HG03066 (cell line): ENCODE data around the gene BNIP5.

Source experiments
- ATAC-seq: cut with Tn5 transposase; IDR thresholded peaks from one replicate; pipeline ENCODE4 v1.9.1; 2021; ENCODE audit warnings: low read depth; ENCODE audit not compliant: unreplicated experiment

Gene BNIP5

GRCh38 chr6:36301781-36302180, 34.9 kb downstream of the BNIP5 start:
- no peak for ATAC-seq

DNA sequence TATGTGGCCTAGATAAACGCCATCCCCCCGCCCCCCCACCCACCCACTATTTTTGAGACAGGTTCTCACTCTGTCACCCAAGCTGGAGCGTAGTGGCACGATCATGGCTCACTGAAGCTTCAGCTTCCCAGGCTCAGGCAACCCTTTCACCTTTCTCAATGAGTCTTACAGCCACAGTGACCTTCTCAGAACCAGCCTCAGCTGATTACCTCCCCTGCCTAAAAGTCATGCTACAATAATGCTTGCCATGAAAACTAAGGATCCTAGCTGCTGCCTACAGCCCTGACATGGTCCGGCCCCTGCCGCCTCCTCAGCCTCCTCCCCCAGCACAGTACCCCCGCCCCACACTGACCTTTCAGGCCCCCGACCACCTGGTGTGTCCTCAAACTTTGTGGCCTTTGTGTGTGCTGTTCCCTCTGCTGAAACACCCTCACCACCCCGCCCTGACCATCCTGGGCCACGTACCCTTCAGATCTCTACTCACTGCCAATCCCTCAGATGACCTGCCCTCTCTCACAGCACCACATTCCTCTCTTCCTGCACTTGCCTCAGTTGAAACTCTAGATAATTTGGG, 35.5 kb downstream of the BNIP5 start:
- ATAC-seq: no peak

DNA sequence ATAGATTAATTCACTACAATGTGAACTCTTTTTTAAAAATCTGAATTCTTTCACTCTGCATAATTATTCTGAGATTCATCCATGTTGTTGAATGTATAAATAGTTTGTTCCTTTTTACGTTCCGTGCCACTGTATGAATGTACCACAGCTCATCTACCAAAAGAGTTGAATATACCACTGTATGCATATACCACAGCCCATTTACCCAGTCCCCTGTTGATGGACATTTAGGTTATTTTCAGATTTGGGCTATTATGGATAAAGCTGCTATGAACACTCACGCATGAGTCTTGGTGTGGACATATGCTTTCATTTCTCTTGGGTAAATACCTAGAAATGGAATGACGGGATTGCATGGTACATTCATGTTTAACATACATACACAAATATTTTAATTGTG, 38.7 kb downstream of the BNIP5 start:
- no peak for ATAC-seq

- no peak for ATAC-seq
Measured at GRCh38 chr6:36297511-36297910, 39.2 kb downstream of the BNIP5 start.

GRCh38 chr6:36297051-36297450, 39.6 kb downstream of the BNIP5 start:
- no peak for ATAC-seq

- ATAC-seq: no peak
Measured at GRCh38 chr6:36296240-36296639, 40.4 kb downstream of the BNIP5 start.

DNA sequence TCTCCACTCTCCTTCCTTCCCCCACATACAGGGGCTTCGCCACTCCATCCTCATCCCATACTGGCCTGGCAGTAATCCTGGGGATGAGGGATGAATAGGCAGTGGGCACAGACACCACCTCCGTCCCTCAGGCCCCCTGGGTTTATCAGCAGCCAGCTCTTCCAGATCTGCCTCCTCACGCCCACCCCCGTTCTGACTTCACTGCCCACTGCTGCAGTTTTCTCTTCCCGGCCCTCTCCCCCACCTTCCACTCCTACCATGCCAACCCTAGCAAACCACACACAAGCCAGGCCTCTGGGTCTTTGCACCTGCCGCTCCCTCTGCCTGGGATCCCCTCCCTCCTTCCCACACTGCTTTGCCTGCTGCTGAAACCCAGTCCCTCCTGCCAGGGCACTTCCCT, 44.5 kb downstream of the BNIP5 start:
- ATAC-seq: no peak

DNA sequence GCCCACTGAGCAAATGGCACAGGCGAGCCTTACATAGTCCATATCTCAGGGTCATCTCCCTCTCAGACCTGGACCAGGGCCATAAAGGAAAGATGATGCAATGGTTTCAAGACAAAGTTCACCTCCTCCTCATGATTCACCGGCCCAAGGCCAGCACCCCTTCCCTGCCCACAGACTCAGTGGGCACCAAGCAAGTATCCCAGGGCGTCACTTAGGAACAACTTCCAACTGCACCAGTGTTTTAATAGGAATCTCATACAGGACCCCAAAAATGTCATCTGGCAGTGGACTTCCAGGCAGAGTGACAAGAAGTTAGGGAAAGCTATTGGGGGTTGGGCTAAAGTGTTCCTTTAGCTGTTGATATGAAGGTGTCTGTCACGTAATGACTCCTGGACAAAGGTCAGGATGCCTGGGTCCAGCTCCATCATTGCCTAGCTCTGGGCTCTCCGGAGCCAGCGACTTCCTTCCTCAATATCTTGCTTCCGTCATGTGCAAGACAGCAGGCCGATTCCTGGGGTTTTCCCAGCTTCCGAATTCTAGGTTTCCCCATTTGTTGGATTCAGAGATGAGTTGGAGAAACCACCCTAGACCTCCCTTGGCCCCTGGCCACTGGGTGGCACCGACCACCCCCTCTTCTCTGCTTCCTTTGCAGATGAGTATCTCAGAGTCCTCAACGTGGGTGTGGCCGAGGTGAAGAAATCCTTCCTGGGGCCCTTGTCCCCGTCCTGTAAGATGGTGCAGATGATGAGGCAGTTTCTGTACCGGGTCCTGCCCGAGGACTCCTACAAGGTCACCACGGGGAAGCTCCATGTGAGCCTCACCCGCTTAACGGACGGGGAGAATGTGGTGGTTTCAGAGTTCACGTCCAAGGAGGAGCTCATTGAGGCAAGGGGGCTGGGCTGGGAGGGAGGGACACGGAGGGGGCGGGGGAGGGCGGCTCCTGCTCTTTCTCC, 45.7 kb downstream of the BNIP5 start:
- no peak for ATAC-seq

GRCh38 chr6:36289281-36289878, 47.3 kb downstream of the BNIP5 start:
- no peak for ATAC-seq

DNA sequence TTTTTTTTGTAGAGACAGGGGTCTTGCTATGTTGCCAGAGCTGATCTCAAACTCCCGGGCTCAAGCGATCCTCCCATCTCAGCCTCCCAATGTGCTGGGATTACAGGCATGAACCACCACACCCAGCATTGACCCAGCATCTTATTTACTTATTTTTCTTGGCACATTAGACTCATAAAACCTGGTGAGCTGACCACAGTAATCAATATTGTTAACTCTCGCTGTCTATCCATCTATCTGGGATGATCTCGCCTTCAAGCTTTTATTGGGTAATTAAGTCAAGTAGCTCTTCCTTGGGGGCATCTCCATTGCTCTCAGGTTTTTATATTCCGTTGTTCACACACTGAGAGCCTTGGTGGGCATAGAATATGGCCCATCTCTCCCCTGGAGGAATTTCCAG, 49.8 kb downstream of the BNIP5 start:
- no peak for ATAC-seq

DNA sequence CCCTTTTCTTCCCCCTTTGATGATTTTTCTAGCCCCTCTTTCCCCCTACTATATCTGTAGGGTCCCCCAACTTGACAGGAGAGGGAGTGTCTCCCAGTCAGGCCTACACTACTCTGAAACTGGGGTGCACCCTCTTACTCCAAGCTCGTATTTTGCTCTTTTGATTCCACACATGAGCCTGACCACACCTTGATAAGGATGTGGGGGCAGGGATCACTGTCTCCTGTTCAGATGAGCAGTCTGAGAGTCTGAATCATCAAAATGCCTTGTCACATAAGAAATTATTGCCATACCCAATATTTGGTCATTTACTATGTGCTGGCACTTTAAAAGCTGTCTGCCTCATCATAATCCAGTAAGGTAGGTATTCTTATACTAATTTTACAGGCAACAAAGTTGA, 50.9 kb downstream of the BNIP5 start:
- ATAC-seq: no peak

- no peak for ATAC-seq
Measured at GRCh38 chr6:36285187-36285671, 51.5 kb downstream of the BNIP5 start.

DNA sequence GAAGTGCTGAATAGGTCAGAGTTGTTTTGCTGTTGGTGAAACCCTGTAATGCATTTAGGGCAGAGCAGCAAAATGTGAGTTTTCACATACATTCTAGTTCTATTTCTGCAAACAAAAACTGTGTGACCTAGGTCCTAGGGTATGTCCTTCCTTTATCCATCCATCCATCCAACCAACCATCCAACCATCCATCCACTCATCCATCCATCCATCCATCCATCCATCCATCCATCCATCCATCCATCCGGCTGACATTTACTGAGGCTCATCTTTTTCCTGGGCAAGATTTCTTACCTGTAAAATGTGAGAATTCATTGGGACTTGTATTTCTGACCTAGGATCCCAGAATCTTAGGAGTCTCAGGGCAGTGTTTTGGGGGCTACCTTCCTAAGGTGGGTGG, 52.3 kb downstream of the BNIP5 start:
- ATAC-seq: no peak

- no peak for ATAC-seq
Measured at GRCh38 chr6:36283608-36284007, 53.1 kb downstream of the BNIP5 start.

- no peak for ATAC-seq
Measured at GRCh38 chr6:36280983-36281382, 55.7 kb downstream of the BNIP5 start.

DNA sequence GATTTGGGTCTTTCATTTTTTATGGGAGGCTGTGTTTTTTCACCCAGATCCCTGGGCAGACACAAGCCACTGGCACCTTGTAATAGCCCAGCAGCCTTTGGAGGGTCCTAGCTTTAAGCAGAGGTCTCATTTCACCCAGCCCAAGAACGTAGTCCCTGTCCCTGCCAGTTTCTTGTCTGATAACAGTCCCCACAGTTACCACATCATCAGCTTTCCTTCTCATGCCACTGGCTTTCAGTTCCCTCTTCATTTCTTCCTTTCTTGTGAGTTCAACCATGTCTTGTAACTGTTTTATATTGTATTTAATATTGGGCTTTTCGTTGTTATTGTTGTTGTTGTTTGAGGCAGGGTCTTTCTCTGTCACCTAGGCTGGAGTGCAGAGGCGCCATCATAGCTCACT, 56.2 kb downstream of the BNIP5 start:
- ATAC-seq: no peak

DNA sequence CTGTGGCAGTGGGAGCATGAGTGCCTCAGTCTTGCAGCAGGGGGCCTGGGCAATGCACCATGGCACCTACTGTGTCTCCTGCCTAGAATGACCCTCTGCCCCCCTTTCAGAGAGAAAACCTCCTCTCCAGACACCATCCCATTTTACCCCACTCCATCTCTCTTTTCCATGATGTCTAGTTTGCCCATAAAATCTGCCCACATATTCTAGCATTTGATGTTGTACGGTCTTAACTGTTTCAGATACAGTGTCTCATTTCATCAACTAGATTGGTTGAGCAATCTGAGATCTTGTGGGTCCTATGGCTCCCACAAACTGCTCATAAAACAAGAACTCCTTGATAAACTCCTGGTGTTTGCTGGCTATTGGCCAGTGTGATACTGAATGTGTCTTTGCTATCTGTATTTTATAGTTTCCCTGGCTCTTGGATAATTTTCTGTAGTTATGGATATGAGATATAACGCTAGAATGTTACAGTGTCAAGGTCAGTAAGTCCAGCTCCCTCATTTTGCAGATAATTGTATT, 58.7 kb downstream of the BNIP5 start:
- no peak for ATAC-seq

DNA sequence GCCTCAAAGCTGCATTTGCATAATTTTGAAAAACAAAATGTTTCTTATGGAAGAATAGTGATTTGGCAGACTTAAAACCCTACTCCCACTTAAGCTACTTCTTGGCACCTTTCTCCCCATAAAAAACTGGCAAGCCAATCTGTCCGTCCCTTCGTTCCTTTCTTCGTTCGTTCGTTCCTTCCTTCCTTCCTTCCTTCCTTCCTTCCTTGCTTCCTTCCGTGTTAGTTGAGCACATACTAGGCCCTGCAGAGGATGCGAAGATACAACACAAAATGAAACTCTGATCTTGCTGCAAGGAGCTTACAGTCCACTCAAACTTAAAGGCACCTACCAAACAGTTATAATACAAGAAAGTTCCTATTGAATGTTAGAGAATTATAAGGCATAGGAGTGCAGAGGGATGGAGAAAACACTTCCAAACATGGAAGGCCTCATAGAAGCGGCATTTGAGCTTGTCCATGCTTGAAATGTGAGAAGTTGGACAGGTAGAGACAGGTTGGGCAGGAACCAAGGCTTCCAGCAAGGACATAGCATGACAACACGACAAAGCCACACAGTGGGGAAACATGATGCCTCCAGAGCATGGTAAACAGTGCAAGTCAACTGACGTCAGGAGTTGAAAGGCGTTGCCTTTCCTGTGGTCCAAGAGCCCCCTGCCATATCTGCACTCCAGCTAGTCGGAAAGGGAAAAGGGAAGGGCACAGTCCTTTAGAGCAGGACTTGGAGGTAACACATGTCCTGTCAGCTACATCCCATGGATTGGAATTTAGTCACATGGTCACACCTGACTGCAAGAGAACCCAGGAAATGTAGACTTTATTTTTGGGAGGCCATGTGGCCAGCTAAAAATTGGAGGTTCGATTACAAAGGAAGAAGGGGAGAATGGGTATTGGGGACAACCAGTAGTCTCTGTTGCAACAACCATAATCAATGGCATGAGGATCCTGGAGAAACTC, 59.8 kb downstream of the BNIP5 start:
- ATAC-seq: no peak

- no peak for ATAC-seq
Measured at GRCh38 chr6:36273802-36274514, 62.7 kb downstream of the BNIP5 start.

- ATAC-seq: no peak
Measured at GRCh38 chr6:36273067-36273466, 63.6 kb downstream of the BNIP5 start.
